Ascending aorta (tissue), 2 donors: ENCODE data around the gene OR6N2. TPM values are rescaled to one million over a fixed set of nuclear protein-coding genes. Genes with fewer than 3 reads are reported as not detected.

ENCODE experiments used
- DNase-seq, 2 donors: peaks; one replicate each; pipeline ENCODE4 v3.0.0-alpha.2; 2019; ENCODE audit warnings: low spot score in 2 of 2
- H3K27ac ChIP-seq, 2 donors: fragments of 200-600 bp; sonication (generic); one replicate each; pipeline ENCODE4 v1.5.1; 2016 to 2017; ENCODE audit warnings: mild to moderate bottlenecking in 1 of 2
- H3K27me3 ChIP-seq: fragments of 200-600 bp; sonication (generic); one replicate; pipeline ENCODE4 v1.5.1; 2017
- H3K36me3 ChIP-seq, 2 donors: fragments of 200-600 bp; sonication (generic); one replicate each; pipeline ENCODE4 v1.5.1; 2016
- H3K4me1 ChIP-seq, 2 donors: fragments of 200-600 bp; sonication (generic); one replicate each; pipeline ENCODE4 v1.5.1; 2016 to 2017; ENCODE audit warnings: mild to moderate bottlenecking in 1 of 2
- H3K4me3 ChIP-seq, 2 donors: fragments of 200-600 bp; sonication (generic); one replicate each; pipeline ENCODE4 v1.5.1; 2016 to 2017; ENCODE audit warnings: mild to moderate bottlenecking in 1 of 2
- H3K9me3 ChIP-seq, 2 donors: fragments of 200-600 bp; sonication (generic); one replicate each; pipeline ENCODE4 v1.5.1; 2016
- CTCF ChIP-seq, 3 experiments: fragments of 200-600 bp in 2 of 3; fragments of 450-650 bp in 1 of 3; sonication (generic) in 2 of 3; IDR thresholded peaks; one replicate each; pipeline ENCODE4 v1.5.1; 2016 to 2019; ENCODE audit warnings: antibody characterized with exemption in 3 of 3, mild to moderate bottlenecking in 1 of 3, moderate library complexity in 1 of 3
- intact Hi-C: fragments of 100-400 bp; cut with DNase I; formaldehyde crosslinking; loops from one replicate; pipeline ENCODE4 v1.15.1; 2023
- total RNA-seq: library from RNA; depleted of rRNA; stranded (reverse); fragments of >200 nt; gene quantifications from one replicate; pipeline ENCODE4 v1.1.0, GENCODE V29; 2016

Gene OR6N2
- total RNA-seq, 1 donor from 2014 or later: not detected

GRCh38 chr1:158752155-158752712 is 28.8 kb downstream of the OR6N2 start:
- Histone ChIP-seq H3K27ac (no peak overlapping the region), H3K27me3 (no peaks in the 10 kb centered on the region), H3K9me3 (no peaks in the 10 kb centered on the region), H3K4me1 (no peaks in the 10 kb centered on the region), H3K4me3 (no peak overlapping the region), H3K36me3 (no peaks in the 10 kb centered on the region)
- intact Hi-C loops: no loop called here
- DNase-seq: no peak
- no peak for TF ChIP-seq CTCF (IDR thresholded peaks at IDR 0.05)

DNA sequence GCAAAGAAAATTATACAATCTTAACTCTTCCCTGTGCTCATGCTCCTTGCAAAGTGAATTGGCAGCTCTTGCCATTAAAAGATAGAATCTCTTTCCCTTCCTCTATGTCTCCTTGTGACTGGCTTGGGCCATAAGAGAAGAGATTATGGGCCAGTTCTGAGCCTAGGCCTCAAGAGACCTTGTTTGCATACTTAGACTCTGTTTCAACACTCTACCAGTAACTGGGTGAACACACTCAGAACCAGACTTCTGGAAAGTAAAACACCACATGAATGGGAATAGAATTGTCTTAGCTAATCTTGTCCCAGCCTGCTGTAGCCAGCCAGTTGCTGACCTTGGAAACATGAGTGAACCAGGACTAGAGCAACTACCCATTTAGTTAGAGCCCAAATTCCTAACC is 45.2 kb downstream of the OR6N2 start:
- Histone ChIP-seq H3K4me3 (no peak overlapping the region), H3K36me3 (no peaks in the 10 kb centered on the region), H3K27me3 (no peaks in the 10 kb centered on the region), H3K9me3 (no peaks in the 10 kb centered on the region), H3K27ac (no peak overlapping the region), H3K4me1 (no peaks in the 10 kb centered on the region)
- DNase-seq: no peak
- intact Hi-C loops: no loop called here
- no peak for TF ChIP-seq CTCF (IDR thresholded peaks at IDR 0.05)

DNA sequence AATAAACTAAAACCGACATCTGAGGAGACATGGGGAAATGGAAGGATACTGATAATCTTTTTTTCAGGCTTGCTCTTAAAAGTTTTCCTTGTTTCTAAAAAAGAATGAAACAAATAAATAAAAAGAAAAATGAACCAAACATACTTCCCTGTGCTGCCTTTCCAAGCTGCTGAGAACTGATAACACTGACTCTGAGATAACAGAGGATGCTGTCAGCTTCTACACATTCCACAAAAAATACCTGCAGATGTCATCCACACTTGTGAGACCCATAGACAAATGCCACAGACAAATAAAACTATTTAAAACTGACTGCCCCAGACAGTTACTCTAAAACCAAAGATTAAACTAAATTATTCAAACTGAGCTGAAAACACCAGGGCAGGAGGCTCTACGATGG is 48.5 kb downstream of the OR6N2 start:
- Histone ChIP-seq H3K9me3 (no peaks in the 10 kb centered on the region), H3K27me3 (no peaks in the 10 kb centered on the region), H3K36me3 (no peaks in the 10 kb centered on the region), H3K27ac (no peak overlapping the region), H3K4me1 (no peaks in the 10 kb centered on the region), H3K4me3 (no peak overlapping the region)
- DNase-seq: no peak
- no peak for TF ChIP-seq CTCF (IDR thresholded peaks at IDR 0.05)
- intact Hi-C loops: no loop called here

GRCh38 chr1:158731707-158732106 is 49.3 kb downstream of the OR6N2 start:
- no peaks in the 10 kb centered on the region for H3K4me1 ChIP-seq
- H3K27me3 ChIP-seq: no peaks in the 10 kb centered on the region
- intact Hi-C loops: no loop called here
- H3K36me3 ChIP-seq: no peaks in the 10 kb centered on the region
- H3K9me3 ChIP-seq: no peaks in the 10 kb centered on the region
- H3K4me3 ChIP-seq: no peak overlapping the region
- DNase-seq: no peak
- no peak for TF ChIP-seq CTCF (IDR thresholded peaks at IDR 0.05)
- no peak overlapping the region for H3K27ac ChIP-seq

- H3K4me1 ChIP-seq: no peaks in the 10 kb centered on the region
- H3K27me3 ChIP-seq: no peaks in the 10 kb centered on the region
- TF ChIP-seq CTCF (IDR thresholded peaks at IDR 0.05): no peak
- no peaks in the 10 kb centered on the region for H3K9me3 ChIP-seq
- no peak for DNase-seq
- intact Hi-C loops: no loop called here
- H3K27ac ChIP-seq: no peak overlapping the region
- H3K4me3 ChIP-seq: no peak overlapping the region
- no peaks in the 10 kb centered on the region for H3K36me3 ChIP-seq
Observed at GRCh38 chr1:158730453-158730852, 50.6 kb downstream of the OR6N2 start.
